Esophagus muscularis mucosa (tissue), 4 donors: ENCODE measurements around the gene RASGRF2. TPM values are rescaled to one million over a fixed set of nuclear protein-coding genes. Genes with fewer than 3 reads are reported as not detected.

ENCODE experiments used
- DNase-seq: peaks from one replicate; pipeline ENCODE4 v3.0.0-alpha.2; 2017; ENCODE audit errors: extremely low spot score
- H3K27ac ChIP-seq, 4 donors: fragments of 200-600 bp; sonication (generic); replicated peaks in 1 of 4; 1 replicate in 3 of 4; 2 replicates in 1 of 4; pipeline ENCODE4 v1.5.1; 2016 to 2019; ENCODE audit warnings: mild to moderate bottlenecking in 1 of 4
- H3K27me3 ChIP-seq, 4 donors: fragments of 200-600 bp; sonication (generic); one replicate each; pipeline versions ENCODE4 v1.5.1 to v1.6.0; 2016 to 2019
- H3K36me3 ChIP-seq, 4 donors: fragments of 200-600 bp; sonication (generic); one replicate each; pipeline ENCODE4 v1.5.1; 2016 to 2019
- H3K4me1 ChIP-seq, 4 donors: fragments of 200-600 bp; sonication (generic); one replicate each; pipeline ENCODE4 v1.5.1; 2016 to 2019
- H3K4me3 ChIP-seq, 4 donors: fragments of 200-600 bp; sonication (generic); 1 replicate in 2 of 4; 2 replicates in 2 of 4; pipeline ENCODE4 v1.5.1; 2016 to 2019; ENCODE audit warnings: mild to moderate bottlenecking in 4 of 4, moderate library complexity in 1 of 4
- H3K9me3 ChIP-seq, 4 donors: fragments of 200-600 bp; sonication (generic); 1 replicate in 3 of 4; 2 replicates in 1 of 4; pipeline ENCODE4 v1.5.1; 2016 to 2019
- EP300 ChIP-seq: sonication (generic); formaldehyde crosslinking; IDR thresholded peaks from one replicate; pipeline ENCODE4 v1.6.1; 2017; ENCODE audit warnings: antibody characterized with exemption
- POLR2A ChIP-seq: fragments of 450-650 bp; IDR thresholded peaks from one replicate; pipeline ENCODE4 v1.6.1; 2017; ENCODE audit warnings: antibody characterized with exemption, moderate library complexity, mild to moderate bottlenecking, low read depth
- POLR2AphosphoS5 ChIP-seq, 2 donors: sonication (generic); formaldehyde crosslinking; IDR thresholded peaks; one replicate each; pipeline ENCODE4 v1.6.1; 2017; ENCODE audit warnings: antibody characterized with exemption in 2 of 2
- WGBS: methylation state at CpG from one replicate; pipeline ENCODE4 v1.1.5; 2018; 5-methylcytosine and 5-hydroxymethylcytosine counted together
- intact Hi-C: fragments of 100-400 bp; cut with DNase I; formaldehyde crosslinking; loops from one replicate; pipeline ENCODE4 v1.15.1; 2023
- total RNA-seq, 4 donors: library from RNA; depleted of rRNA; stranded (reverse); fragments of >200 nt; gene quantifications; one replicate each; pipeline versions ENCODE4 v1.1.0 to v1.2.1, GENCODE V29; 2016
- TF ChIP-seq, protein P1 (sequence below), 3 experiments: fragments of 200-600 bp in 2 of 3; fragments of 450-650 bp in 1 of 3; sonication (generic) in 2 of 3; IDR thresholded peaks; one replicate each; pipeline ENCODE4 v1.5.1; 2017 to 2019; ENCODE audit warnings: antibody characterized with exemption in 3 of 3, mild to moderate bottlenecking in 2 of 3, moderate library complexity in 1 of 3

RASGRF2 gene
- total RNA-seq, 4 donors from 2014 or later: 4.2 to 7.6 (median 5.9) TPM

GRCh38 chr5:80990971-80991370 is 30.8 kb downstream of the RASGRF2 start:
- intact Hi-C loops: no loop called here
- Histone ChIP-seq H3K4me1 (no peaks in the 10 kb centered on the region), H3K27ac (no peak overlapping the region), H3K9me3 (no peaks in the 10 kb centered on the region), H3K27me3 (no peaks in the 10 kb centered on the region), H3K4me3 (no peak overlapping the region), H3K36me3 (no peaks in the 10 kb centered on the region)
- DNase-seq: no peak
- TF ChIP-seq EP300: no peak
- TF ChIP-seq, protein P1, sequence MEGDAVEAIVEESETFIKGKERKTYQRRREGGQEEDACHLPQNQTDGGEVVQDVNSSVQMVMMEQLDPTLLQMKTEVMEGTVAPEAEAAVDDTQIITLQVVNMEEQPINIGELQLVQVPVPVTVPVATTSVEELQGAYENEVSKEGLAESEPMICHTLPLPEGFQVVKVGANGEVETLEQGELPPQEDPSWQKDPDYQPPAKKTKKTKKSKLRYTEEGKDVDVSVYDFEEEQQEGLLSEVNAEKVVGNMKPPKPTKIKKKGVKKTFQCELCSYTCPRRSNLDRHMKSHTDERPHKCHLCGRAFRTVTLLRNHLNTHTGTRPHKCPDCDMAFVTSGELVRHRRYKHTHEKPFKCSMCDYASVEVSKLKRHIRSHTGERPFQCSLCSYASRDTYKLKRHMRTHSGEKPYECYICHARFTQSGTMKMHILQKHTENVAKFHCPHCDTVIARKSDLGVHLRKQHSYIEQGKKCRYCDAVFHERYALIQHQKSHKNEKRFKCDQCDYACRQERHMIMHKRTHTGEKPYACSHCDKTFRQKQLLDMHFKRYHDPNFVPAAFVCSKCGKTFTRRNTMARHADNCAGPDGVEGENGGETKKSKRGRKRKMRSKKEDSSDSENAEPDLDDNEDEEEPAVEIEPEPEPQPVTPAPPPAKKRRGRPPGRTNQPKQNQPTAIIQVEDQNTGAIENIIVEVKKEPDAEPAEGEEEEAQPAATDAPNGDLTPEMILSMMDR (IDR thresholded peaks at IDR 0.05): no peak
- no peak for TF ChIP-seq POLR2A
- TF ChIP-seq POLR2AphosphoS5 (IDR thresholded peaks at IDR 0.05): no peak
- WGBS: 82% methylated on average over 1 of the region's 1 CpG

- no peak for DNase-seq
- WGBS: 85% methylated on average over 2 of the region's 2 CpGs
- no peaks in the 10 kb centered on the region for H3K27me3 ChIP-seq
- H3K9me3 ChIP-seq: no peaks in the 10 kb centered on the region
- no peak overlapping the region for H3K27ac ChIP-seq
- no peak overlapping the region for H3K4me3 ChIP-seq
- H3K4me1 ChIP-seq: no peaks in the 10 kb centered on the region
- intact Hi-C loops: no loop called here
- no peak for TF ChIP-seq POLR2A
- TF ChIP-seq EP300: no peak
- no peak for TF ChIP-seq POLR2AphosphoS5 (IDR thresholded peaks at IDR 0.05)
- TF ChIP-seq, protein P1 (IDR thresholded peaks at IDR 0.05): no peak
- H3K36me3 ChIP-seq: no peaks in the 10 kb centered on the region
These were observed 35.7 kb downstream of the RASGRF2 start for GRCh38 chr5:80995908-80996307.

- Histone ChIP-seq H3K4me1 (no peaks in the 10 kb centered on the region), H3K27ac (no peak overlapping the region), H3K36me3 (no peaks in the 10 kb centered on the region), H3K4me3 (no peak overlapping the region), H3K9me3 (no peaks in the 10 kb centered on the region), H3K27me3 (no peaks in the 10 kb centered on the region)
- TF ChIP-seq EP300 (no peak), POLR2A (no peak), POLR2AphosphoS5 (IDR thresholded peaks at IDR 0.05) (no peak)
- TF ChIP-seq, protein P1 (IDR thresholded peaks at IDR 0.05): no peak
- intact Hi-C loops: no loop called here
- 73% methylated on average over 5 of the region's 5 CpGs for WGBS
- no peak for DNase-seq
These were observed 38.4 kb downstream of the RASGRF2 start for GRCh38 chr5:80998590-80998979.

- WGBS: 49% methylated on average over 4 of the region's 4 CpGs
- Histone ChIP-seq H3K4me3 (no peak overlapping the region), H3K27me3 (no peaks in the 10 kb centered on the region), H3K9me3 (no peaks in the 10 kb centered on the region), H3K27ac (peak overlapping the region in 1 of 4 donors; percentile 15), H3K36me3 (no peaks in the 10 kb centered on the region), H3K4me1 (peaks cover 0 to 5% (median 0%) of the 10 kb centered on the region in 4 donors)
- TF ChIP-seq POLR2AphosphoS5 (IDR thresholded peaks at IDR 0.05): no peak
- TF ChIP-seq POLR2A: no peak
- TF ChIP-seq, protein P1 (IDR thresholded peaks at IDR 0.05): no peak
- no peak for TF ChIP-seq EP300
- DNase-seq: no peak
- intact Hi-C loops: no loop called here
These were observed 43.7 kb downstream of the RASGRF2 start for GRCh38 chr5:81003811-81004386.

DNA sequence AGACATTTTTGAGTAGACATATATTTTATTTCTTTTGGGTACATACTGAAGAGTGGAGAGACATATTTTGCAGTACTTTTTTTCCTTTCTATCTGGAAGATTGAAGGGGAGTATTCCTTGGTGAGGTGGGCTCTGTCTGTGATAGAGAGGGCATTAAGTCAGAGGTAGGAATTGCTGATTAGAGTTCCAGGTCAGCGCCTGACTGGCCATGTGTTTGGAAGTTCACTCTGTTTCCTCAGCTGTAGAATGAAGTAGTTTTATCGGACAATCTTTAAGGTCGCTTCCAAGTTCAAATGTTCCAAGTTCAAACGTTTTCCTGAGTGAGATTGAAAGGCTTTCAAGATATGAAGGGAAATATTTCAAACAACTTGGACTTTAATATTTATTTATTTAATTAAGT is 45.5 kb downstream of the RASGRF2 start:
- Histone ChIP-seq H3K36me3 (no peaks in the 10 kb centered on the region), H3K4me1 (peaks cover 0 to 5% (median 0%) of the 10 kb centered on the region in 4 donors), H3K9me3 (no peaks in the 10 kb centered on the region), H3K27ac (no peak overlapping the region), H3K27me3 (no peaks in the 10 kb centered on the region), H3K4me3 (no peak overlapping the region)
- DNase-seq: no peak
- WGBS: 82% methylated on average over 4 of the region's 4 CpGs
- TF ChIP-seq EP300 (no peak), POLR2AphosphoS5 (IDR thresholded peaks at IDR 0.05) (no peak), POLR2A (no peak)
- intact Hi-C loops: no loop called here
